GM12878 (cell line): ENCODE measurements around the gene TADA3. TPM values are rescaled to one million over a fixed set of nuclear protein-coding genes. Genes with fewer than 3 reads are reported as not detected.

Experiments used
- ATAC-seq: fragments of 200-7000 bp; cut with Tn5 transposase; 3 replicates; pipeline ENCODE4 v1.9.1; 2020; ENCODE audit warnings: mild to moderate bottlenecking, moderate library complexity
- BruUV-seq: library from RNA; stranded (reverse); fragments of 400-500 nt; replicated peaks from 2 replicates; lab custom pipeline; 2021; lab: Mats Ljungman, UMichigan
- CTCF ChIA-PET: fragments of 300-600 bp; sonication (Branson Sonifier 250); formaldehyde crosslinking; extraction: SDS; loops from one replicate; lab custom pipeline; 2021; ENCODE audit warnings: inconsistent platforms; lab: Yijun Ruan, JAX
- POLR2A ChIA-PET: fragments of 350-600 bp; formaldehyde crosslinking; extraction: SDS; loops from one replicate; lab custom pipeline; 2021; ENCODE audit warnings: inconsistent platforms; lab: Charles Lee
- RAD21 ChIA-PET: fragments of 300-600 bp; sonication (Branson Sonifier 250); formaldehyde crosslinking; loops from one replicate; lab custom pipeline; 2023; ENCODE audit warnings: antibody characterized with exemption; ENCODE audit not compliant: unreplicated experiment; lab: Charles Lee
- SMC1A ChIA-PET: fragments of 300-600 bp; sonication (Branson Sonifier 250); formaldehyde crosslinking; loops from one replicate; lab custom pipeline; 2023; ENCODE audit not compliant: unreplicated experiment, uncharacterized antibody; lab: Charles Lee
- DNase-seq: peaks from one replicate; pipeline ENCODE4 v3.0.0-alpha.2; 2011; ENCODE audit warnings: low read depth, low spot score
- FAIRE-seq: peaks from 3 replicates; lab custom pipeline; 2011; peaks lifted over from hg19 to GRCh38; lab: Jason Lieb, UNC
- H2AFZ ChIP-seq: 2 replicates; pipeline ENCODE4 v1.6.0; 2011; ENCODE audit warnings: low read depth, low read length, control low read depth; ENCODE audit not compliant: control insufficient read depth
- H3K27ac ChIP-seq: 2 replicates; pipeline ENCODE4 v1.5.1; 2011; ENCODE audit warnings: control low read depth; ENCODE audit not compliant: control insufficient read depth, insufficient read depth
- H3K27me3 ChIP-seq, 2 experiments: replicated peaks in 1 of 2; 2 replicates each; pipeline versions ENCODE4 v1.6.0 to v1.6.1; 2011; ENCODE audit warnings: low read length in 1 of 2; ENCODE audit not compliant: control insufficient read depth in 2 of 2, insufficient read depth in 2 of 2
- H3K36me3 ChIP-seq, 2 experiments: 2 replicates each; pipeline ENCODE4 v1.5.1; 2011; ENCODE audit warnings: low read length in 1 of 2; ENCODE audit not compliant: control insufficient read depth in 2 of 2, insufficient read depth in 2 of 2
- H3K4me1 ChIP-seq: 2 replicates; pipeline ENCODE4 v1.6.1; 2011; ENCODE audit warnings: mild to moderate bottlenecking, low read length, moderate library complexity, mixed read lengths; ENCODE audit not compliant: control insufficient read depth, insufficient read depth
- H3K4me2 ChIP-seq: 2 replicates; pipeline ENCODE4 v1.6.0; 2011; ENCODE audit warnings: control low read depth; ENCODE audit not compliant: control insufficient read depth, insufficient read depth
- H3K4me3 ChIP-seq: fragments of 200-600 bp; sonication (generic); 2 replicates; pipeline ENCODE4 v1.5.1; 2016
- H3K79me2 ChIP-seq: 2 replicates; pipeline ENCODE4 v1.6.0; 2011; ENCODE audit warnings: low read length; ENCODE audit not compliant: control insufficient read depth, insufficient read depth
- H3K9ac ChIP-seq: 2 replicates; pipeline ENCODE4 v1.8.0; 2011; ENCODE audit warnings: low read length, control low read depth, mixed read lengths; ENCODE audit not compliant: control insufficient read depth, insufficient read depth
- H3K9me3 ChIP-seq: replicated peaks from 3 replicates; pipeline ENCODE4 v1.5.1; 2011; ENCODE audit warnings: mild to moderate bottlenecking, low read length; ENCODE audit not compliant: control insufficient read depth, insufficient read depth
- H4K20me1 ChIP-seq: 2 replicates; pipeline ENCODE4 v1.6.0; 2011; ENCODE audit not compliant: control insufficient read depth, insufficient read depth
- ELK1 ChIP-seq: IDR thresholded peaks from 2 replicates; pipeline ENCODE4 v1.6.1; 2012; ENCODE audit warnings: low read depth, low read length, improper control_type of control experiment
- NBN ChIP-seq: fragments of 450-650 bp; IDR thresholded peaks from 2 replicates; pipeline ENCODE4 v1.6.1; 2016
- NFYA ChIP-seq: IDR thresholded peaks from 2 replicates; pipeline ENCODE4 v1.6.1; 2011; ENCODE audit warnings: low read depth, mild to moderate bottlenecking, low read length, improper control_type of control experiment, borderline replicate concordance
- NR2C1 ChIP-seq: fragments of 450-650 bp; IDR thresholded peaks from 2 replicates; pipeline ENCODE4 v1.6.1; 2017; ENCODE audit warnings: antibody characterized with exemption, mild to moderate bottlenecking, moderate library complexity
- WRNIP1 ChIP-seq: IDR thresholded peaks from 2 replicates; pipeline ENCODE4 v1.6.1; 2011; ENCODE audit warnings: low read depth, low read length, improper control_type of control experiment, borderline replicate concordance
- WGBS: methylation state at CpG from one replicate; pipeline ENCODE4 v1.1.6; 2016; ENCODE audit warnings: low lambda C conversion rate; ENCODE audit not compliant: insufficient replicate concordance, insufficient coverage; ENCODE audit errors: missing lambda C conversion rate; 5-methylcytosine and 5-hydroxymethylcytosine counted together
- in situ Hi-C: fragments of 300-500 bp; cut with MboI; formaldehyde crosslinking; loops from 9 replicates; pipeline ENCODE4 v1.14.3; 2018; ENCODE audit warnings: mixed read lengths
- intact Hi-C: fragments of 100-400 bp; cut with micrococcal nuclease; formaldehyde crosslinking; loops from one replicate; pipeline ENCODE4 v1.14.2; 2022; ENCODE audit not compliant: unreplicated experiment
- polyA plus RNA-seq, 11 experiments: library from polyadenylated mRNA; depleted of rRNA in 4 of 11; unstranded in 6 of 11; stranded (reverse) in 5 of 11; fragments of >200 nt; fragmentation: Nextera tagmentation in 4 of 11; fragmentation: Illumina TruSeq in 1 of 11; extraction: Ambion mirVana in 4 of 11; extraction: Trizol in 1 of 11; gene quantifications; 1 replicate in 1 of 11; 2 replicates in 10 of 11; pipeline versions ENCODE4 v1.2.1 to v1.2.3, GENCODE V29; 2011 to 2016; ENCODE audit warnings: inconsistent platforms in 2 of 11, missing spikeins in 2 of 11, low read depth in 1 of 11
- total RNA-seq, 4 experiments: library from RNA; depleted of rRNA in 3 of 4; stranded (reverse); fragments of >200 nt in 3 of 4; fragmentation: Illumina TruSeq in 1 of 4; extraction: Trizol in 1 of 4; gene quantifications; 2 replicates each; pipeline versions ENCODE4 v1.2.1 to v1.2.3, GENCODE V29; 2013 to 2021
- TF ChIP-seq, protein P1 (sequence below): fragments of 450-650 bp; IDR thresholded peaks from 2 replicates; pipeline ENCODE4 v1.6.1; 2014; ENCODE audit warnings: mild to moderate bottlenecking
- TF ChIP-seq, protein P2 (sequence below): IDR thresholded peaks from 2 replicates; pipeline ENCODE4 v1.6.1; 2011; ENCODE audit warnings: low read depth, mild to moderate bottlenecking, low read length, moderate library complexity, borderline replicate concordance; ENCODE audit errors: extremely low read depth

TADA3 gene
- total and polyA plus RNA-seq, 10 of the 15 experiments (the other 5 are each of a cell fraction or from before 2014, with no cell fraction given) = 2.6 to 71.2 (median 51.0) TPM

GRCh38 chr3:9794400-9794799, 2.1 kb upstream of the TADA3 start:
- peak overlapping the region; percentile 97 for H3K9ac ChIP-seq
- no peaks in the 10 kb centered on the region for H3K9me3 ChIP-seq
- H3K79me2 ChIP-seq = peaks cover 68% of the 10 kb centered on the region
- 78% methylated on average over 11 of the region's 11 CpGs for WGBS
- ChIA-PET POLR2A (interaction anchor here (1.2 to 2.8 kb wide), 2 partner anchors 14 to 19 kb away, joined by 4 to 19 read pairs; no protein-coding TSS in a partner anchor), RAD21 (interaction anchor here (1.8 kb wide), 1 partner anchor 14 kb away, joined by 5 read pairs; no protein-coding TSS in a partner anchor), CTCF (interaction anchor here (1.2 kb wide), 1 partner anchor 17 kb away, joined by 4 read pairs; no protein-coding TSS in a partner anchor), SMC1A (interaction anchor here (1.6 kb wide), 1 partner anchor 13 kb away, joined by 7 read pairs; no protein-coding TSS in a partner anchor)
- intact Hi-C loops = loop anchor here (5.0 kb wide), 3 partner anchors 62 to 142 kb away; partner anchors contain the start of genes BRPF1 and CRELD1
- H4K20me1 ChIP-seq = peaks cover 6% of the 10 kb centered on the region; the same call in 1 of the 2 replicates
- ATAC-seq = no peak
- DNase-seq = no peak
- peaks cover 14% of the 10 kb centered on the region for H3K4me1 ChIP-seq
- H2AFZ ChIP-seq = no peak overlapping the region
- peaks cover 9 to 26% of the 10 kb centered on the region in 2 experiments for H3K36me3 ChIP-seq
- H3K27me3 ChIP-seq = no peaks in the 10 kb centered on the region
- H3K4me2 ChIP-seq = peak overlapping the region; percentile 36
- in situ Hi-C loops = no loop called here
- TF ChIP-seq, protein P1, sequence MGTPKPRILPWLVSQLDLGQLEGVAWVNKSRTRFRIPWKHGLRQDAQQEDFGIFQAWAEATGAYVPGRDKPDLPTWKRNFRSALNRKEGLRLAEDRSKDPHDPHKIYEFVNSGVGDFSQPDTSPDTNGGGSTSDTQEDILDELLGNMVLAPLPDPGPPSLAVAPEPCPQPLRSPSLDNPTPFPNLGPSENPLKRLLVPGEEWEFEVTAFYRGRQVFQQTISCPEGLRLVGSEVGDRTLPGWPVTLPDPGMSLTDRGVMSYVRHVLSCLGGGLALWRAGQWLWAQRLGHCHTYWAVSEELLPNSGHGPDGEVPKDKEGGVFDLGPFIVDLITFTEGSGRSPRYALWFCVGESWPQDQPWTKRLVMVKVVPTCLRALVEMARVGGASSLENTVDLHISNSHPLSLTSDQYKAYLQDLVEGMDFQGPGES = no peak
- TF ChIP-seq NFYA (no peak), ELK1 (no peak), WRNIP1 (no peak), NBN (no peak), NR2C1 (no peak)
- TF ChIP-seq, protein P2, sequence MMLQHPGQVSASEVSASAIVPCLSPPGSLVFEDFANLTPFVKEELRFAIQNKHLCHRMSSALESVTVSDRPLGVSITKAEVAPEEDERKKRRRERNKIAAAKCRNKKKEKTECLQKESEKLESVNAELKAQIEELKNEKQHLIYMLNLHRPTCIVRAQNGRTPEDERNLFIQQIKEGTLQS = no peak
- TF ChIP-seq, all 136 proteins: peak for 0
- no peak for FAIRE-seq
- no TSS peak for BruUV-seq
- Histone ChIP-seq H3K27ac (peak overlapping the region; percentile 45), H3K4me3 (peak overlapping the region; percentile 89)
